Panc1 (cell line): ENCODE results near the gene CLK2. TPM values are rescaled to one million over a fixed set of nuclear protein-coding genes. Genes with fewer than 3 reads are reported as not detected.

Experiments used
- ATAC-seq: fragments of 200-7000 bp; cut with Tn5 transposase; 2 replicates; pipeline ENCODE4 v1.9.1; 2020; ENCODE audit warnings: mild to moderate bottlenecking, moderate library complexity
- BruUV-seq: library from RNA; stranded (reverse); fragments of 400-500 nt; replicated peaks from 2 replicates; lab custom pipeline; 2021; lab: Mats Ljungman, UMichigan
- CTCF ChIA-PET: fragments of 300-600 bp; sonication (Branson Sonifier 250); formaldehyde crosslinking; loops from one replicate; lab custom pipeline; 2022; ENCODE audit warnings: antibody characterized with exemption; lab: Charles Lee
- POLR2A ChIA-PET: fragments of 300-600 bp; sonication (Branson Sonifier 250); formaldehyde crosslinking; loops from one replicate; lab custom pipeline; 2022; ENCODE audit warnings: antibody characterized with exemption; lab: Charles Lee
- DNase-seq: peaks from one replicate; pipeline ENCODE4 v3.0.0-alpha.2; 2010; ENCODE audit warnings: low read depth, low spot score
- H3K27ac ChIP-seq: 2 replicates; pipeline ENCODE4 v1.5.1; 2011; ENCODE audit warnings: mild to moderate bottlenecking, low read length, inconsistent platforms
- H3K27me3 ChIP-seq: fragments of 200-500 bp; sonication (Bioruptor generic); 2 replicates; pipeline ENCODE4 v1.6.0; 2014; ENCODE audit warnings: low read length, inconsistent platforms; ENCODE audit not compliant: control insufficient read depth, insufficient read depth
- H3K36me3 ChIP-seq: fragments of 200-500 bp; sonication (Bioruptor generic); 2 replicates; pipeline ENCODE4 v1.5.1; 2014; ENCODE audit warnings: inconsistent platforms, mild to moderate bottlenecking, low read length, moderate library complexity; ENCODE audit not compliant: control insufficient read depth, insufficient read depth
- H3K4me1 ChIP-seq: 2 replicates; pipeline ENCODE4 v1.5.1; 2011; ENCODE audit warnings: inconsistent platforms, mild to moderate bottlenecking, low read length, moderate library complexity; ENCODE audit not compliant: control insufficient read depth, insufficient read depth
- H3K4me3 ChIP-seq, 2 experiments: 2 replicates each; pipeline ENCODE4 v1.5.1; 2011 to 2012; ENCODE audit warnings: low read depth in 2 of 2, low read length in 2 of 2, mild to moderate bottlenecking in 2 of 2, inconsistent platforms in 1 of 2, moderate library complexity in 1 of 2
- H3K9me3 ChIP-seq: fragments of 200-500 bp; sonication (Bioruptor generic); 2 replicates; pipeline ENCODE4 v1.5.1; 2014; ENCODE audit warnings: low read depth, mild to moderate bottlenecking, inconsistent platforms, low read length, moderate library complexity; ENCODE audit not compliant: control insufficient read depth, insufficient read depth
- CTCF ChIP-seq: fragments of 450-650 bp; IDR thresholded peaks from 2 replicates; pipeline ENCODE4 v1.5.1; 2017; ENCODE audit warnings: mild to moderate bottlenecking
- POLR2AphosphoS5 ChIP-seq: IDR thresholded peaks from 2 replicates; pipeline ENCODE4 v1.6.1; 2012; ENCODE audit warnings: mild to moderate bottlenecking, low read depth, low read length, moderate library complexity
- REST ChIP-seq, 2 experiments: IDR thresholded peaks; 2 replicates each; pipeline ENCODE4 v1.6.1; 2011 to 2012; ENCODE audit warnings: low read depth in 2 of 2, control low read depth in 1 of 2, low read length in 1 of 2, mild to moderate bottlenecking in 1 of 2, moderate library complexity in 1 of 2; ENCODE audit not compliant: insufficient read depth in 1 of 2
- SIN3A ChIP-seq: IDR thresholded peaks from 2 replicates; pipeline ENCODE4 v1.6.1; 2012; ENCODE audit warnings: low read depth, mild to moderate bottlenecking, low read length, moderate library complexity, borderline replicate concordance; ENCODE audit not compliant: insufficient read depth
- TCF7L2 ChIP-seq: IDR thresholded peaks from 2 replicates; pipeline ENCODE4 v1.6.1; 2011; ENCODE audit warnings: mild to moderate bottlenecking, low read depth, low read length, inconsistent platforms
- in situ Hi-C: cut with HindIII; loops from 2 replicates; pipeline ENCODE4 v1.10.0; 2016; ENCODE audit warnings: low sequenced_read_pairs, low pct_unique_long_range_greater_than_20kb
- intact Hi-C: fragments of 100-400 bp; cut with micrococcal nuclease; formaldehyde crosslinking; loops from one replicate; pipeline ENCODE4 v1.10.0; 2022; ENCODE audit not compliant: unreplicated experiment
- total RNA-seq: library from RNA; stranded (reverse); gene quantifications from one replicate; pipeline ENCODE4 v1.2.1, GENCODE V29; 2021; ENCODE audit not compliant: unreplicated experiment

CLK2 gene
- total RNA-seq, 1 experiment from 2014 or later, result 43.6 TPM

- ChIA-PET POLR2A (no interaction called here), CTCF (no interaction called here)
- no peak overlapping the region for H3K27ac ChIP-seq
- ATAC-seq (no peak), DNase-seq (no peak)
- H3K27me3 ChIP-seq, result no peaks in the 10 kb centered on the region
- peaks cover 28% of the 10 kb centered on the region for H3K36me3 ChIP-seq
- peaks cover 8% of the 10 kb centered on the region; the same call in 1 of the 2 replicates for H3K4me1 ChIP-seq
- no peak for TF ChIP-seq POLR2AphosphoS5
- no peak for TF ChIP-seq TCF7L2
- no peak for TF ChIP-seq SIN3A
- TF ChIP-seq CTCF, result no peak
- in situ Hi-C loops, result no loop called here
- H3K9me3 ChIP-seq, result no peaks in the 10 kb centered on the region
- BruUV-seq, result no TSS peak
- no peak overlapping the region for H3K4me3 ChIP-seq
- intact Hi-C loops, result no loop called here
Measured at GRCh38 chr1:155269381-155269780, 3.9 kb downstream of the CLK2 start.

DNA sequence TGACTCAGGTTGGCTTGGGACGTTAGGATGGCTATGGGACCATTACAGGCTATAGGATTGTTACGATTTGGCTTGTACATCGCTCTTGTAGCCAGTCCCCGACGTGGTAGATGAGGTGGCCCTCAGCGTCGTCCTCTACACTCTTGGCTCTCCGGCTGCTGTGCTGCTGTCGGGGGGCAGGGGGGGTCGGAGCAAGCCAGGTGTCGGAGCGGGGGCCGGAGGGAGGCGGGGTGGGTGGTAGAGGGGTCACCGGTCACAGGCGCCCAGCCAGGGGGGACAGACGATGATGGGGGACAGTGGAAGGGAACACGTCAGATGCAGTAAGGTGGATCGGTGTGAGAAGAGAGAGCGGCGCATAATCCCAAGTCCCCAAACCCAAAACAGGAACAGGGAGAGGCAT lies 4.7 kb downstream of the CLK2 start:
- peaks cover 28% of the 10 kb centered on the region for H3K36me3 ChIP-seq
- in situ Hi-C loops, result no loop called here
- CTCF ChIA-PET, result no interaction called here

More for the DNA sequence above, 4.7 kb downstream of the CLK2 start:
- Histone ChIP-seq H3K4me3 (no peak overlapping the region), H3K4me1 (peaks cover 8% of the 10 kb centered on the region; the same call in 1 of the 2 replicates), H3K9me3 (no peaks in the 10 kb centered on the region), H3K27ac (no peak overlapping the region), H3K27me3 (no peaks in the 10 kb centered on the region)
- DNase-seq, result no peak
- no TSS peak for BruUV-seq
- no peak for ATAC-seq
- TF ChIP-seq POLR2AphosphoS5 (no peak), REST (IDR thresholded peaks at IDR 0.05; ENCODE audit: insufficient read depth in 1 of 2, low read depth in 2 of 2, low read length in 1 of 2) (no peak), TCF7L2 (no peak), CTCF (no peak), SIN3A (no peak)
- intact Hi-C loops, result no loop called here
- POLR2A ChIA-PET, result no interaction called here
